ENCODE measurements around the gene STK39.

DNA sequence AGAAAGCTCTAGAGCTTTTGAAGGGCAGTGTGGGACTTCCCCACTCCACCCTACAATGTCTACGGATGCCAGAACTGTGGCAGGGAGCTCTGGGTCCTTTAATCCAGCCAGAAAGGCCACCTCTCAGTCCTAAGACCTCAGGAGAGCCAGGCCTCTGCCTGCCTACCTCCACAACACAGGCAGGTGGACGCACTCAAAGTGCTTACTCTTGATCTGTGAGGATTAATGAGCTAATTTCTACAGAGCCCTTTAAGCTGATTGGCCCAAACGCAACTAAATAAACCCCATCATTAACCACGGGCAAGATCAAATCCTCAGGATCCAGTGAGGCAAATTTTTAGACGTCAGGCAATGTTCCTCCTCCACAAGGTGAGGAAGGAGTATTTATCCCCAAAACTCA lies 8.1 kb downstream of the STK39 start:
- TF ChIP-seq, protein P1, sequence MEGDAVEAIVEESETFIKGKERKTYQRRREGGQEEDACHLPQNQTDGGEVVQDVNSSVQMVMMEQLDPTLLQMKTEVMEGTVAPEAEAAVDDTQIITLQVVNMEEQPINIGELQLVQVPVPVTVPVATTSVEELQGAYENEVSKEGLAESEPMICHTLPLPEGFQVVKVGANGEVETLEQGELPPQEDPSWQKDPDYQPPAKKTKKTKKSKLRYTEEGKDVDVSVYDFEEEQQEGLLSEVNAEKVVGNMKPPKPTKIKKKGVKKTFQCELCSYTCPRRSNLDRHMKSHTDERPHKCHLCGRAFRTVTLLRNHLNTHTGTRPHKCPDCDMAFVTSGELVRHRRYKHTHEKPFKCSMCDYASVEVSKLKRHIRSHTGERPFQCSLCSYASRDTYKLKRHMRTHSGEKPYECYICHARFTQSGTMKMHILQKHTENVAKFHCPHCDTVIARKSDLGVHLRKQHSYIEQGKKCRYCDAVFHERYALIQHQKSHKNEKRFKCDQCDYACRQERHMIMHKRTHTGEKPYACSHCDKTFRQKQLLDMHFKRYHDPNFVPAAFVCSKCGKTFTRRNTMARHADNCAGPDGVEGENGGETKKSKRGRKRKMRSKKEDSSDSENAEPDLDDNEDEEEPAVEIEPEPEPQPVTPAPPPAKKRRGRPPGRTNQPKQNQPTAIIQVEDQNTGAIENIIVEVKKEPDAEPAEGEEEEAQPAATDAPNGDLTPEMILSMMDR (IDR thresholded peaks at IDR 0.05; ENCODE audit: borderline replicate concordance, extremely low read depth, low read length, poor library complexity, severe bottlenecking) = no peak
- TF ChIP-seq EZH2 (IDR thresholded peaks at IDR 0.05; ENCODE audit: borderline replicate concordance, low read depth, low read length, severe bottlenecking) = no peak
